T-helper 2 cell (primary cell): ENCODE results near the gene NEUROD1.

Experiments used
- DNase-seq, 5 experiments: peaks; one replicate each; pipeline versions ENCODE4 v3.0.0 to v3.0.0-alpha.2; 2012 to 2022

The NEUROD1 gene

GRCh38 chr2:181679544-181679979, 755 bp downstream of the NEUROD1 start:
- no peak for DNase-seq

- no peak for DNase-seq
Measured at GRCh38 chr2:181678861-181679543, 1.3 kb downstream of the NEUROD1 start.

- DNase-seq: peak in 3 of 5 experiments; percentile 7 to 66 (median 15)
Measured at GRCh38 chr2:181677912-181678586, 2.3 kb downstream of the NEUROD1 start.

- no peak for DNase-seq
Measured at GRCh38 chr2:181675254-181675653, 5.1 kb downstream of the NEUROD1 start.

GRCh38 chr2:181674461-181674860, 5.9 kb downstream of the NEUROD1 start:
- DNase-seq: no peak

GRCh38 chr2:181673173-181673572, 7.1 kb downstream of the NEUROD1 start:
- DNase-seq: no peak

- DNase-seq: no peak
Measured at GRCh38 chr2:181672255-181673008, 7.9 kb downstream of the NEUROD1 start.

- no peak for DNase-seq
Measured at GRCh38 chr2:181670632-181671031, 9.7 kb downstream of the NEUROD1 start.

GRCh38 chr2:181667234-181667633, 13.1 kb downstream of the NEUROD1 start:
- no peak for DNase-seq

- no peak for DNase-seq
Measured at GRCh38 chr2:181662287-181662686, 18.0 kb downstream of the NEUROD1 start.

GRCh38 chr2:181660181-181660580, 20.1 kb downstream of the NEUROD1 start:
- DNase-seq: no peak

GRCh38 chr2:181658444-181658843, 21.9 kb downstream of the NEUROD1 start:
- no peak for DNase-seq

- DNase-seq: no peak
Measured at GRCh38 chr2:181657379-181657778, 22.9 kb downstream of the NEUROD1 start.

- peak in 1 of 5 experiments; percentile 4 for DNase-seq
Measured at GRCh38 chr2:181656450-181657291, 23.6 kb downstream of the NEUROD1 start, which contains the start of gene CERKL. Gene CERKL (minus strand): TSS chr2:181657105. CDS start chr2:181657006, 99 bp downstream.

- DNase-seq: no peak
Measured at GRCh38 chr2:181655519-181655918, 24.8 kb downstream of the NEUROD1 start.

GRCh38 chr2:181649436-181649979, 30.8 kb downstream of the NEUROD1 start:
- no peak for DNase-seq

GRCh38 chr2:181648478-181649155, 31.7 kb downstream of the NEUROD1 start:
- DNase-seq: no peak

- DNase-seq: no peak
Measured at GRCh38 chr2:181646415-181646987, 33.8 kb downstream of the NEUROD1 start.

GRCh38 chr2:181643151-181643550, 37.2 kb downstream of the NEUROD1 start:
- no peak for DNase-seq

- no peak for DNase-seq
Measured at GRCh38 chr2:181642086-181642485, 38.2 kb downstream of the NEUROD1 start.

GRCh38 chr2:181639686-181640085, 40.6 kb downstream of the NEUROD1 start:
- no peak for DNase-seq
